Astrocyte (in vitro differentiated cells and primary cell): ENCODE results near the gene ATP5MC2. TPM values are rescaled to one million over a fixed set of nuclear protein-coding genes. Genes with fewer than 3 reads are reported as not detected.
"Not testable (repeated sequence)": the region's sequence is repeated elsewhere in the genome, so short reads cannot be mapped to it uniquely, and the experiment has no call there.

Source experiments
- DNase-seq: peaks from one replicate; pipeline ENCODE4 v3.0.0-alpha.2; 2010; ENCODE audit warnings: low read depth
- FAIRE-seq: peaks from 2 replicates; lab custom pipeline; 2011; peaks lifted over from hg19 to GRCh38; lab: Jason Lieb, UNC
- H2AFZ ChIP-seq: 2 replicates; pipeline ENCODE4 v1.6.0; 2012; ENCODE audit warnings: low read depth, low read length, inconsistent platforms
- H3K27ac ChIP-seq: 2 replicates; pipeline ENCODE4 v1.5.1; 2011; ENCODE audit warnings: low read depth, low read length, inconsistent platforms
- H3K27me3 ChIP-seq: 2 replicates; pipeline ENCODE4 v1.6.0; 2011; ENCODE audit warnings: low read length, inconsistent platforms; ENCODE audit not compliant: insufficient read depth
- H3K36me3 ChIP-seq: 2 replicates; pipeline ENCODE4 v1.5.1; 2011; ENCODE audit warnings: low read length, inconsistent platforms; ENCODE audit not compliant: insufficient read depth
- H3K4me1 ChIP-seq: 2 replicates; pipeline ENCODE4 v1.5.1; 2011; ENCODE audit warnings: low read length, inconsistent platforms; ENCODE audit not compliant: insufficient read depth
- H3K4me2 ChIP-seq: 2 replicates; pipeline ENCODE4 v1.6.0; 2012; ENCODE audit warnings: low read length, inconsistent platforms
- H3K4me3 ChIP-seq: 2 replicates; pipeline ENCODE4 v1.5.1; 2011; ENCODE audit warnings: low read depth, mild to moderate bottlenecking, low read length, inconsistent platforms; ENCODE audit not compliant: insufficient read depth
- H3K79me2 ChIP-seq: 2 replicates; pipeline ENCODE4 v1.6.0; 2012; ENCODE audit warnings: mild to moderate bottlenecking, low read length, inconsistent platforms; ENCODE audit not compliant: insufficient read depth
- H3K9ac ChIP-seq: 2 replicates; pipeline ENCODE4 v1.6.0; 2012; ENCODE audit warnings: mild to moderate bottlenecking, low read length, inconsistent platforms
- H3K9me3 ChIP-seq: 2 replicates; pipeline ENCODE4 v1.5.1; 2012; ENCODE audit warnings: low read depth, mild to moderate bottlenecking, low read length, inconsistent platforms; ENCODE audit not compliant: insufficient read depth
- H4K20me1 ChIP-seq: 2 replicates; pipeline ENCODE4 v1.6.0; 2012; ENCODE audit warnings: low read length, inconsistent platforms; ENCODE audit not compliant: insufficient read depth
- H3K27ac Mint-ChIP-seq: one replicate; pipeline ENCODE4 v1.8.0; 2021; ENCODE audit warnings: mild to moderate bottlenecking, mixed read lengths; ENCODE audit not compliant: unreplicated experiment
- H3K27me3 Mint-ChIP-seq: one replicate; pipeline ENCODE4 v1.8.0; 2021; ENCODE audit warnings: low read depth, mixed read lengths; ENCODE audit not compliant: unreplicated experiment
- H3K36me3 Mint-ChIP-seq: one replicate; pipeline ENCODE4 v1.8.0; 2021; ENCODE audit warnings: low read depth, mixed read lengths; ENCODE audit not compliant: unreplicated experiment
- H3K4me1 Mint-ChIP-seq: one replicate; pipeline ENCODE4 v1.8.0; 2021; ENCODE audit warnings: low read depth, mixed read lengths; ENCODE audit not compliant: unreplicated experiment
- H3K4me3 Mint-ChIP-seq: one replicate; pipeline ENCODE4 v1.8.0; 2021; ENCODE audit warnings: mild to moderate bottlenecking, moderate library complexity, mixed read lengths; ENCODE audit not compliant: unreplicated experiment
- H3K9me3 Mint-ChIP-seq: one replicate; pipeline ENCODE4 v1.8.0; 2021; ENCODE audit warnings: mild to moderate bottlenecking, mixed read lengths; ENCODE audit not compliant: unreplicated experiment
- EZH2 ChIP-seq: IDR thresholded peaks from 2 replicates; pipeline ENCODE4 v1.6.1; 2012; ENCODE audit warnings: mild to moderate bottlenecking, low read length, inconsistent platforms; ENCODE audit not compliant: insufficient read depth
- total RNA-seq: library from RNA; stranded (reverse); gene quantifications from 2 replicates; pipeline ENCODE4 v1.2.1, GENCODE V29; 2021
- TF ChIP-seq, protein P1 (sequence below): IDR thresholded peaks from 2 replicates; pipeline ENCODE4 v1.5.1; 2011; ENCODE audit warnings: low read depth, mild to moderate bottlenecking, inconsistent platforms, low read length, moderate library complexity; ENCODE audit not compliant: insufficient read depth

ATP5MC2 gene
- total RNA-seq, 1 donor from 2014 or later = 237 TPM

GRCh38 chr12:53684654-53685220, 8.9 kb upstream of the ATP5MC2 start:
- Histone ChIP-seq H3K4me3 (no peak overlapping the region), H3K9ac (no peak overlapping the region), H3K79me2 (no peaks in the 10 kb centered on the region), H3K4me1 (no peaks in the 10 kb centered on the region), H3K27me3 (peaks cover 6% of the 10 kb centered on the region), H4K20me1 (no peaks in the 10 kb centered on the region), H3K27ac (no peak overlapping the region), H2AFZ (no peak overlapping the region), H3K36me3 (no peaks in the 10 kb centered on the region), H3K4me2 (no peak overlapping the region), H3K9me3 (no peaks in the 10 kb centered on the region)
- Mint-ChIP-seq H3K36me3 (no peaks in the 10 kb centered on the region), H3K4me3 (no peak overlapping the region), H3K27ac (no peak overlapping the region), H3K9me3 (no peaks in the 10 kb centered on the region), H3K27me3 (peaks cover 12% of the 10 kb centered on the region), H3K4me1 (no peaks in the 10 kb centered on the region)
- TF ChIP-seq, protein P1, sequence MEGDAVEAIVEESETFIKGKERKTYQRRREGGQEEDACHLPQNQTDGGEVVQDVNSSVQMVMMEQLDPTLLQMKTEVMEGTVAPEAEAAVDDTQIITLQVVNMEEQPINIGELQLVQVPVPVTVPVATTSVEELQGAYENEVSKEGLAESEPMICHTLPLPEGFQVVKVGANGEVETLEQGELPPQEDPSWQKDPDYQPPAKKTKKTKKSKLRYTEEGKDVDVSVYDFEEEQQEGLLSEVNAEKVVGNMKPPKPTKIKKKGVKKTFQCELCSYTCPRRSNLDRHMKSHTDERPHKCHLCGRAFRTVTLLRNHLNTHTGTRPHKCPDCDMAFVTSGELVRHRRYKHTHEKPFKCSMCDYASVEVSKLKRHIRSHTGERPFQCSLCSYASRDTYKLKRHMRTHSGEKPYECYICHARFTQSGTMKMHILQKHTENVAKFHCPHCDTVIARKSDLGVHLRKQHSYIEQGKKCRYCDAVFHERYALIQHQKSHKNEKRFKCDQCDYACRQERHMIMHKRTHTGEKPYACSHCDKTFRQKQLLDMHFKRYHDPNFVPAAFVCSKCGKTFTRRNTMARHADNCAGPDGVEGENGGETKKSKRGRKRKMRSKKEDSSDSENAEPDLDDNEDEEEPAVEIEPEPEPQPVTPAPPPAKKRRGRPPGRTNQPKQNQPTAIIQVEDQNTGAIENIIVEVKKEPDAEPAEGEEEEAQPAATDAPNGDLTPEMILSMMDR = no peak
- TF ChIP-seq EZH2 = no peak
- DNase-seq = no peak
- no peak for FAIRE-seq

- DNase-seq (no peak), FAIRE-seq (no peak)
- H3K9ac ChIP-seq = no peak overlapping the region
- peaks cover 9% of the 10 kb centered on the region for H3K27me3 Mint-ChIP-seq
- no peaks in the 10 kb centered on the region for H3K9me3 ChIP-seq
- no peaks in the 10 kb centered on the region for H3K79me2 ChIP-seq
- no peaks in the 10 kb centered on the region for H3K36me3 Mint-ChIP-seq
- H3K27ac Mint-ChIP-seq = no peak overlapping the region
- no peaks in the 10 kb centered on the region for H3K4me1 Mint-ChIP-seq
- H3K4me3 ChIP-seq = no peak overlapping the region
- TF ChIP-seq, protein P1 = no peak
- TF ChIP-seq EZH2 = no peak
- no peak overlapping the region for H3K4me2 ChIP-seq
- no peak overlapping the region for H3K4me3 Mint-ChIP-seq
- H2AFZ ChIP-seq = no peak overlapping the region
- H3K4me1 ChIP-seq = no peaks in the 10 kb centered on the region
- H3K27ac ChIP-seq = no peak overlapping the region
- no peaks in the 10 kb centered on the region for H3K9me3 Mint-ChIP-seq
- H3K27me3 ChIP-seq = peaks cover 2% of the 10 kb centered on the region
- no peaks in the 10 kb centered on the region for H4K20me1 ChIP-seq
- H3K36me3 ChIP-seq = no peaks in the 10 kb centered on the region
Measured at GRCh38 chr12:53683983-53684382, 8.1 kb upstream of the ATP5MC2 start.

- Mint-ChIP-seq H3K27me3 (peaks cover 8% of the 10 kb centered on the region), H3K27ac (no peak overlapping the region), H3K9me3 (no peaks in the 10 kb centered on the region), H3K4me3 (no peak overlapping the region), H3K4me1 (no peaks in the 10 kb centered on the region), H3K36me3 (no peaks in the 10 kb centered on the region)
- no peak overlapping the region for H3K4me2 ChIP-seq
- H4K20me1 ChIP-seq = no peaks in the 10 kb centered on the region
- no peak for TF ChIP-seq EZH2
- TF ChIP-seq, protein P1 = no peak
- H2AFZ ChIP-seq = no peak overlapping the region
- peaks cover 2% of the 10 kb centered on the region for H3K27me3 ChIP-seq
- no peaks in the 10 kb centered on the region for H3K4me1 ChIP-seq
- no peaks in the 10 kb centered on the region for H3K9me3 ChIP-seq
- no peaks in the 10 kb centered on the region for H3K79me2 ChIP-seq
- no peak overlapping the region for H3K4me3 ChIP-seq
- FAIRE-seq (no peak), DNase-seq (no peak)
- H3K9ac ChIP-seq = no peak overlapping the region
- H3K36me3 ChIP-seq = no peaks in the 10 kb centered on the region
- H3K27ac ChIP-seq = no peak overlapping the region
Measured at GRCh38 chr12:53683494-53683893, 7.6 kb upstream of the ATP5MC2 start.

- not testable (repeated sequence) for DNase-seq, FAIRE-seq
Measured at GRCh38 chr12:53680061-53680460, 4.2 kb upstream of the ATP5MC2 start.

More at GRCh38 chr12:53680061-53680460, 4.2 kb upstream of the ATP5MC2 start:
- H3K4me3 Mint-ChIP-seq, H4K20me1 ChIP-seq, H3K9me3 Mint-ChIP-seq, H3K27ac Mint-ChIP-seq, H3K36me3 Mint-ChIP-seq, H3K4me3 ChIP-seq, H3K4me2 ChIP-seq, H3K4me1 Mint-ChIP-seq, H3K27me3 ChIP-seq, H3K27ac ChIP-seq, H2AFZ ChIP-seq, H3K9ac ChIP-seq, H3K79me2 ChIP-seq, H3K36me3 ChIP-seq, H3K9me3 ChIP-seq: not testable (repeated sequence)
- peaks cover 20% of the 10 kb centered on the region for H3K4me1 ChIP-seq
- peaks cover 10% of the 10 kb centered on the region for H3K27me3 Mint-ChIP-seq
